MV-4-11 (cell line): ENCODE results near the gene ING1.
"Not testable (repeated sequence)": the region's sequence is repeated elsewhere in the genome, so short reads cannot be mapped to it uniquely, and the experiment has no call there.

Experiments
- DNase-seq: peaks from one replicate; lab custom pipeline; 2025; lab: John Stamatoyannopoulos, UW

The ING1 gene

GRCh38 chr13:110695774-110696173 is 17.7 kb upstream of the ING1 start:
- not testable (repeated sequence) for DNase-seq

GRCh38 chr13:110696776-110697175 is 16.7 kb upstream of the ING1 start:
- no peak for DNase-seq

- peak; percentile 39 for DNase-seq
These were observed 15.7 kb upstream of the ING1 start for GRCh38 chr13:110697842-110698241.

- no peak for DNase-seq
These were observed 14.8 kb upstream of the ING1 start for GRCh38 chr13:110698689-110699088.

GRCh38 chr13:110699148-110700145 is 14.1 kb upstream of the ING1 start:
- peak; percentile 13 for DNase-seq

GRCh38 chr13:110700186-110700585 is 13.3 kb upstream of the ING1 start:
- no peak for DNase-seq

- no peak for DNase-seq
These were observed 12.9 kb upstream of the ING1 start for GRCh38 chr13:110700641-110701040.

GRCh38 chr13:110701061-110701460 is 12.4 kb upstream of the ING1 start:
- not testable (repeated sequence) for DNase-seq

GRCh38 chr13:110702089-110702488 is 11.4 kb upstream of the ING1 start:
- DNase-seq = no peak

- peak; percentile 28 for DNase-seq
These were observed 10.6 kb upstream of the ING1 start for GRCh38 chr13:110702591-110703526.

GRCh38 chr13:110705356-110705825 is 8.1 kb upstream of the ING1 start:
- no peak for DNase-seq

- peak; percentile 95 for DNase-seq
These were observed 7.5 kb upstream of the ING1 start, which contains the start of gene CARS2 for GRCh38 chr13:110705826-110706569. Gene CARS2, minus strand, starts transcription at chr13:110706116. Its CDS starts 23 bp downstream, at chr13:110706093.

GRCh38 chr13:110706570-110707372 is 6.7 kb upstream of the ING1 start:
- DNase-seq = no peak

GRCh38 chr13:110712081-110712848 is 1.2 kb upstream of the ING1 start:
- DNase-seq = peak; percentile 79

- peak; percentile 100 for DNase-seq
These were observed 455 bp upstream of the ING1 start for GRCh38 chr13:110712849-110713641.

- peak; percentile 35 for DNase-seq
These were observed 689 bp downstream of the ING1 start for GRCh38 chr13:110713981-110714796.

- DNase-seq = no peak
These were observed 1.4 kb downstream of the ING1 start for GRCh38 chr13:110714797-110715394.
